ENCODE results near the gene KANSL1L. TPM values are rescaled to one million over a fixed set of nuclear protein-coding genes. Genes with fewer than 3 reads are reported as not detected.

Gene KANSL1L
- polyA plus RNA-seq, 4 donors: 42.1 to 70.9 (median 54.9) TPM

GRCh38 chr2:210002158-210003157, 168.8 kb downstream of the KANSL1L start, which contains the start of gene RPE:
Gene RPE (plus strand): TSS chr2:210002638. CDS start chr2:210002662, 24 bp downstream.
- peak; percentile 74 to 93 (median 82) for DNase-seq (ENCODE audit: low read depth in 4 of 4, low spot score in 2 of 4)

GRCh38 chr2:210000464-210001324, 170.5 kb downstream of the KANSL1L start:
- no peak for DNase-seq (ENCODE audit: low read depth in 4 of 4, low spot score in 2 of 4)

GRCh38 chr2:209998596-209998995, 172.6 kb downstream of the KANSL1L start:
- no peak for DNase-seq (ENCODE audit: low read depth in 4 of 4, low spot score in 2 of 4)

GRCh38 chr2:209993968-209994367, 177.2 kb downstream of the KANSL1L start:
- DNase-seq (ENCODE audit: low read depth in 4 of 4, low spot score in 2 of 4): no peak

DNA sequence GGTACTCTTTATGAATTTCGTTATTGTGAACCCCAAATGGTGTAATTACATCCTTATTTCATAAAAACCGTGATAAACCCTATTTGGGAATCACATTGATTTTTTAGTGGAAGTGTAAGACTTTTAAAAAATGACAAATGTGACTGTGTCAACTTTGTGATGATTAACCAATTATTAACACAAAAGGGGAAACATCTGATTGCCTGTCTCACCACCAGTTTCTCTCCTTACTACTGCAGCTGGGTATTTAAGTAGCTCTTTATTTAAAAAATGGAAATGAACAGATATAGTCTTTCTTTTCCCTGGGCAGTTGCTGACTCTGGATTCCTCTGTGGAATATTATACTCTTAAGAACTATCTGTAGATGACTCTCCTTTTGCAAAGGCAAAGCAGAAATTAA, 180.4 kb downstream of the KANSL1L start:
- DNase-seq (ENCODE audit: low read depth in 4 of 4, low spot score in 2 of 4): no peak

DNA sequence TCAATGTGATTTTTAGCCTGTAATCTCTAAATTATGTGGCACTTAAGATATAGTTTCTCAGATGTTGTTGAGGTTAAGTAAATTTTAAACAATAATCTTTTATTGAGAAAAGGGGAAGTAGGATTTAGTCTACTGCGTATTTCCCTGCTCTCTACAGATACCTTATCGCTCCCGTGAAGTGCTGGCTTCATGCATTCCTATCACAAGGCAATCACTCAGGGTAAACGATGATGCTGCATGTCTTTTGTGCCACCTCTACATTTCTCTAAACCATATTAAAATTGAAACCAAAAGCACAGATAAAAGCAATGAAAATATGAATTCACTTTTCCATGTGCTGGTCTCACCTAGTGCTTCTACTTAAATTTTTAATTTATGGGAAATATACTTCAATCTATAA, 183.2 kb downstream of the KANSL1L start:
- no peak for DNase-seq (ENCODE audit: low read depth in 4 of 4, low spot score in 2 of 4)

DNA sequence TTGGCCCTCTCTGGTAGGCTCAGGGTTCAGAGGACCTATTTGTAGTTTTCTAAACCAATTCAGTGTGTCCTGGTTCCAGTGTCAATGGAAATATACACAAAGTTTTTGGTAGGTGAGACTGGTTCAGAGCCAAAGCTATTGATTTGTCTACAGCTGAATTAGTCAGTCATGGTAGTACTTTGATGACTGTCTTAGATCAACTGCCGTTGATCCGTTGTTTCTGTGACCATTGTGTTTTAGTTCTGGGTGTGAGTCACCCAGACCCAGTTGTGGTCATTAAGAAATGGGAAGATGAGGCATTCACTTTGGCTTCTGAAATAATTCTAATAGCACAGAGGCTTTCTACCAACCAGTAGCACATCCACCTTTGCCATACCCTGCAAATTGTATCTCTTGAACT, 184.8 kb downstream of the KANSL1L start:
- DNase-seq (ENCODE audit: low read depth in 4 of 4, low spot score in 2 of 4): no peak

DNA sequence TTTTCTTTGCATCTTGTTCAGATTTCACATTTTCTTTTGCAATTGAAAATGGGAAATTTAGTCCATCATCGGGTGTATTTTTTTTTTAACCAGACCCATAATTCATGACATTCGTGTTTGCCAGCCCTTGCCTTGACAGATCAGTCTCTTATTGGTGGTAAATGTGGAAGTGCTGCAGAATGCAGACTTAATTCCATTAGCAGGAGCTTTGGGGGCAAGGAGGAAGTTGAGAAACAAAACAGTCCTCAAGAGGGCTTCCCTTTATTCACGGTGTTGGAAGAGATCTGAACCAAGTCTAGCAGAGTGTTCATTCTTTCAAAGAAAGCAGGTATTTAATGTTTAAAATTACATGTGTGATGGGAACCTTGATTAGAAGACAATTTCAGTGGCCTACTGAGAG, 185.3 kb downstream of the KANSL1L start:
- DNase-seq (ENCODE audit: low read depth in 4 of 4, low spot score in 2 of 4): no peak

DNA sequence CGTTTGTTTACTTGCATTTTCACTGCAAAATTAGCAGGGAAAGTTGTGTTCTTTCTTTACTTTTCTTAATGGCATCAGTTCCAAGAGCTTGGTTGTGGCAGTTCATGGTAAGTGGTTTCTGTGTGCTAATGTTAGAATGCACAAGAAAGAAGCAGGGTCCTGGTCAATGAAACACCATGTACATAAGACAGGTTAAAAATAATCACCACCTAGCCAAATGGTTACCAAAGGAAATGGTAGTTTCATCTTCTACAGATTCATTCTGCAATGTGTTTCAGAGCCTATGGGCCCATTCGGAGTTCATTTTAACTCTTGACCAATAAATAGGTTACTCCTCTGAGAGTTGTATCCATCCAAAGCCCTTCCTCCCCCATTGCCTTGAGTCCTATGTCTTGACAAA, 186.9 kb downstream of the KANSL1L start:
- no peak for DNase-seq (ENCODE audit: low read depth in 4 of 4, low spot score in 2 of 4)

DNA sequence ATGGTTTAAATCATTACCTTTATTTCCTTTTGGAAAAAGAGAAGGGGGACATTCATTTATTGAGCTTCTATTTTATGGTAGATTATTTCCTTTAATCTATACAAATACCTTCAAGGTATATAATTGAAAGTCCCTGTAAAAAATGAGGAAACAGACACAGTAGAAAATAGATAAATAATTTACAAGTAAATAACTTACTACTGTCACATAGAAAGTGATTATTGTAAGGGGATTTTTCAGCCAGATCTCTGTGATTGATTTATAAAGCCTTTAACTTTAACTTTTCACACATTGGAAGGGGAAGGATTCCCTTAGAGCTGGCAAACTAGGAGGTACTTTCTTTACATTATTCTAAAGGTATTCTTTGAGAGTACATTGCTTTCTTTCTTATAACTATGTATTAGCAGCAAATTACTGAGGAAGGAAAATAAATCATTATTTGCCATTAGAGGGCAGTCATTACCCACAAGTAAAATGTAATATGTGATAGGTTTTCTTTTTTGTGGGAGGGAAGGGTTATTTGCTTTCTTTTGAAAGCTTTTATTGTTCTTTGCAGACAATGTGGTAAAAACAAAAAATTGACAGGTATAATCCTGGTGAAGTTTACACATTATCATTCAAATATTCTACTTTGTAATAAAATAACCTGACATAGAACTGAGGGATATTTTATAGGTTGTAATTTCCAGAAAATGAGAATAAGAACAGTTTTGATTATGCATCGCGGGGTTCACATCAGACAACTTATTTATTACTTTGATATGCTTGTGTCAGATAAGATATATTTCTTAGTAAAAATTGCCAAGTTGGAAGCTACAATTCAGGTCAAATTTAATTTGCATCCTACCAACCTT, 193.6 kb downstream of the KANSL1L start:
- no peak for DNase-seq (ENCODE audit: low read depth in 4 of 4, low spot score in 2 of 4)

- no peak for DNase-seq (ENCODE audit: low read depth in 4 of 4, low spot score in 2 of 4)
Observed at GRCh38 chr2:209976698-209977385, 194.4 kb downstream of the KANSL1L start.

DNA sequence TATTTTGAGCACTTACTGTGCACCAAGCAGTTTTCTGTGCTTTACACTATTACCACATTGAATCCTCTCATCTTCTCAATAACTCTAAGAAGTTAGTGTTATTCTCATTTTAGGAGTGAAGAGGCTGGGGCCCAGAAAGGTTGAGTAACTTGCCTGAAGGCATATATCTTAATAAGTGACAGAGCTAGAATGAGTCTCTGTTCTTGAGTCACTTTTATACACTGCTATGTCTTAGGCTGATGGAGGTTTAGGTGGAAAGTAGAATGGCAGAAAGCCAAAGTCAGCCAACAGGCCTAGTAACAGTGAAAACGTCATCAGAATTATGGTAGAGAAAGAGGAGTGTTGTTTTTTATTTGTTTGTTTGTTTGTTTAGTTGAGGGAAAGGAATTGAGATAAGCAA, 196.6 kb downstream of the KANSL1L start:
- DNase-seq (ENCODE audit: low read depth in 4 of 4, low spot score in 2 of 4): no peak

- no peak for DNase-seq (ENCODE audit: low read depth in 4 of 4, low spot score in 2 of 4)
Observed at GRCh38 chr2:209973328-209973727, 197.9 kb downstream of the KANSL1L start.

Other genes with a start within 250 kb of the KANSL1L start
- 10 to 100 TPM; 55.9 to 62.9 (median 59.2) TPM for gene RPE, start 168.8 kb downstream of the KANSL1L start, polyA plus RNA-seq (ENCODE audit: insufficient read length in 4 of 4)
- 10 to 100 TPM; 15.3 to 26.6 (median 20.5) TPM for gene ACADL, start 54.0 kb upstream of the KANSL1L start, polyA plus RNA-seq (ENCODE audit: insufficient read length in 4 of 4)
- gene MYL1, start 143.8 kb upstream of the KANSL1L start, polyA plus RNA-seq (ENCODE audit: insufficient read length in 4 of 4): under 1 TPM in 1 of 4 donors, not detected in 3; 0.76 TPM